HG02885 (cell line): ENCODE results near the gene DDX10.
A peak's percentile ranks its signal among the peaks of the same experiment; 100 is the strongest.
"Not testable (repeated sequence)": the region's sequence is repeated elsewhere in the genome, so short reads cannot be mapped to it uniquely, and the experiment has no call there.

Experiments used
- ATAC-seq: cut with Tn5 transposase; IDR thresholded peaks from one replicate; pipeline ENCODE4 v1.9.1; 2021; ENCODE audit warnings: mild to moderate bottlenecking; ENCODE audit not compliant: unreplicated experiment, poor library complexity

Gene DDX10

GRCh38 chr11:108807262-108807661, 142.4 kb downstream of the DDX10 start:
- no peak for ATAC-seq

- no peak for ATAC-seq
These were observed 148.2 kb downstream of the DDX10 start for GRCh38 chr11:108813086-108813485.

GRCh38 chr11:108817976-108818375, 153.1 kb downstream of the DDX10 start:
- ATAC-seq: no peak

- no peak for ATAC-seq
These were observed 154.1 kb downstream of the DDX10 start for GRCh38 chr11:108818971-108819370.

GRCh38 chr11:108819957-108820356, 155.1 kb downstream of the DDX10 start:
- no peak for ATAC-seq

- ATAC-seq: not testable (repeated sequence)
These were observed 159.1 kb downstream of the DDX10 start for GRCh38 chr11:108823960-108824359.

GRCh38 chr11:108824545-108824944, 159.7 kb downstream of the DDX10 start:
- ATAC-seq: no peak

- ATAC-seq: no peak
These were observed 160.5 kb downstream of the DDX10 start for GRCh38 chr11:108825381-108825780.

GRCh38 chr11:108826136-108826535, 161.3 kb downstream of the DDX10 start:
- ATAC-seq: no peak

GRCh38 chr11:108835624-108836023, 170.8 kb downstream of the DDX10 start:
- no peak for ATAC-seq

GRCh38 chr11:108836541-108836940, 171.7 kb downstream of the DDX10 start:
- no peak for ATAC-seq

GRCh38 chr11:108838102-108838791, 173.4 kb downstream of the DDX10 start:
- ATAC-seq: no peak

- ATAC-seq: no peak
These were observed 173.9 kb downstream of the DDX10 start for GRCh38 chr11:108838792-108839105.

- ATAC-seq: no peak
These were observed 181.1 kb downstream of the DDX10 start for GRCh38 chr11:108846009-108846408.

GRCh38 chr11:108847298-108847990, 182.6 kb downstream of the DDX10 start:
- ATAC-seq: no peak

GRCh38 chr11:108851781-108852180, 186.9 kb downstream of the DDX10 start:
- no peak for ATAC-seq

- no peak for ATAC-seq
These were observed 187.8 kb downstream of the DDX10 start for GRCh38 chr11:108852701-108853100.

GRCh38 chr11:108853151-108853550, 188.3 kb downstream of the DDX10 start:
- ATAC-seq: no peak

GRCh38 chr11:108853864-108854263, 189.0 kb downstream of the DDX10 start:
- ATAC-seq: peak; percentile 50

GRCh38 chr11:108854346-108854745, 189.5 kb downstream of the DDX10 start:
- peak; percentile 92 for ATAC-seq

GRCh38 chr11:108857382-108857781, 192.5 kb downstream of the DDX10 start:
- ATAC-seq: no peak

GRCh38 chr11:108858622-108859021, 193.8 kb downstream of the DDX10 start:
- no peak for ATAC-seq
